Activated CD4-positive, alpha-beta T cell treated with anti-CD3 and anti-CD28 coated beads, Interleukin-2, amount 50 U/mL, for 24 hours (primary cell): ENCODE measurements around the gene URM1.

Source experiments
- DNase-seq, 2 donors: peaks; one replicate each; pipeline ENCODE4 v3.0.0-alpha.2; 2020; ENCODE audit warnings: low read depth in 1 of 2, low spot score in 1 of 2

URM1 gene

GRCh38 chr9:128384801-128385495 is 13.8 kb downstream of the URM1 start:
- DNase-seq = no peak

GRCh38 chr9:128385496-128386460 is 14.6 kb downstream of the URM1 start:
- DNase-seq = no peak

- no peak for DNase-seq
These were observed 17.0 kb downstream of the URM1 start for GRCh38 chr9:128388150-128388549.

- no peak for DNase-seq
These were observed 18.4 kb downstream of the URM1 start for GRCh38 chr9:128389395-128390149.

- DNase-seq = no peak
These were observed 19.1 kb downstream of the URM1 start for GRCh38 chr9:128390150-128390812.

GRCh38 chr9:128390813-128391711 is 19.9 kb downstream of the URM1 start:
- DNase-seq = no peak

GRCh38 chr9:128391956-128392301 is 20.8 kb downstream of the URM1 start:
- no peak for DNase-seq

GRCh38 chr9:128392302-128393144 is 21.3 kb downstream of the URM1 start:
- no peak for DNase-seq

- DNase-seq = no peak
These were observed 22.1 kb downstream of the URM1 start for GRCh38 chr9:128393145-128393775.

- DNase-seq = no peak
These were observed 22.8 kb downstream of the URM1 start for GRCh38 chr9:128393970-128394369.

- no peak for DNase-seq
These were observed 23.4 kb downstream of the URM1 start for GRCh38 chr9:128394379-128395168.

GRCh38 chr9:128396970-128397613 is 25.9 kb downstream of the URM1 start:
- DNase-seq = no peak

GRCh38 chr9:128397831-128398230 is 26.7 kb downstream of the URM1 start:
- DNase-seq = no peak

- no peak for DNase-seq
These were observed 28.7 kb downstream of the URM1 start for GRCh38 chr9:128399861-128400260.

GRCh38 chr9:128404560-128404959 is 33.4 kb downstream of the URM1 start:
- no peak for DNase-seq

- DNase-seq = no peak
These were observed 34.1 kb downstream of the URM1 start for GRCh38 chr9:128405077-128405779.

- no peak for DNase-seq
These were observed 34.6 kb downstream of the URM1 start for GRCh38 chr9:128405780-128406171.
